22Rv1 (cell line): ENCODE data around the gene SRI.

Source experiments
- CTCF ChIP-seq: fragments of 450-650 bp; IDR thresholded peaks from 2 replicates; pipeline ENCODE4 v1.5.1; 2017; ENCODE audit warnings: mild to moderate bottlenecking
- ZFX ChIP-seq: fragments of 450-650 bp; IDR thresholded peaks from 2 replicates; pipeline ENCODE4 v1.6.1; 2017; ENCODE audit warnings: antibody characterized with exemption, borderline replicate concordance

- no peak for TF ChIP-seq CTCF
- TF ChIP-seq ZFX = no peak
These were observed 52.1 kb downstream of the SRI start for GRCh38 chr7:88167721-88168120.
